ENCODE measurements around the gene LRRC45. TPM values are rescaled to one million over a fixed set of nuclear protein-coding genes. Genes with fewer than 3 reads are reported as not detected.
A peak's percentile ranks its signal among the peaks of the same experiment; 100 is the strongest.

The LRRC45 gene
- total and polyA plus RNA-seq, 9 of the 15 experiments (the other 6 are each of a cell fraction or from before 2014, with no cell fraction given): 3.5 to 21.5 (median 11.2) TPM; not detected in 2

DNA sequence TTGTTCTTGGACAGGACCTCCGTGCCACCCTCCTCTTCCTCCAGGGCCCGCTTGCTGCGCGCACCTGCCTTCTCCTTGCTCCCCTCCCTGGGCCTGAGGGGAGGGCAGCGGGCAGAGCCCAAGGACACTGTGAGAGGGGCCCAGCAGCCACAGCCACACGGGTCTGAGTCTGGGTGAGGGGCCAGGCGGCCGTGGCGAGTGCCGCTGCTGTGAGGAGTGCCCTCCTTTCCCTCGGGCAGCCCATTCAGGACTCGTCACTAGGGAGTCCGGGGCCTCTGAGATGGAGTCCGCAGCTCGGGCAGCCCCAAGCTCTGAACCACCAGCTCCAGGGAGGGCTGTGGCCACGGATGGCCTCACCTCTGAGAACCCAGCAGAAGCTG, 36.9 kb downstream of the LRRC45 start (continued):
- TF ChIP-seq ILK (tag; IDR thresholded peaks at IDR 0.05; ENCODE audit: borderline replicate concordance, low read depth): no peak
- TF ChIP-seq, protein P1, sequence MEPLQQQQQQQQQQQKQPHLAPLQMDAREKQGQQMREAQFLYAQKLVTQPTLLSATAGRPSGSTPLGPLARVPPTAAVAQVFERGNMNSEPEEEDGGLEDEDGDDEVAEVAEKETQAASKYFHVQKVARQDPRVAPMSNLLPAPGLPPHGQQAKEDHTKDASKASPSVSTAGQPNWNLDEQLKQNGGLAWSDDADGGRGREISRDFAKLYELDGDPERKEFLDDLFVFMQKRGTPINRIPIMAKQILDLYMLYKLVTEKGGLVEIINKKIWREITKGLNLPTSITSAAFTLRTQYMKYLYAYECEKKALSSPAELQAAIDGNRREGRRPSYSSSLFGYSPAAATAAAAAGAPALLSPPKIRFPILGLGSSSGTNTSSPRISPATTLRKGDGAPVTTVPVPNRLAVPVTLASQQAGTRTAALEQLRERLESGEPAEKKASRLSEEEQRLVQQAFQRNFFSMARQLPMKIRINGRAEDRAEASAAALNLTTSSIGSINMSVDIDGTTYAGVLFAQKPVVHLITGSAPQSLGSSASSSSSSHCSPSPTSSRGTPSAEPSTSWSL (CRISPR knock-in tag; IDR thresholded peaks at IDR 0.05; ENCODE audit: borderline replicate concordance): no peak
- TF ChIP-seq, protein P2, sequence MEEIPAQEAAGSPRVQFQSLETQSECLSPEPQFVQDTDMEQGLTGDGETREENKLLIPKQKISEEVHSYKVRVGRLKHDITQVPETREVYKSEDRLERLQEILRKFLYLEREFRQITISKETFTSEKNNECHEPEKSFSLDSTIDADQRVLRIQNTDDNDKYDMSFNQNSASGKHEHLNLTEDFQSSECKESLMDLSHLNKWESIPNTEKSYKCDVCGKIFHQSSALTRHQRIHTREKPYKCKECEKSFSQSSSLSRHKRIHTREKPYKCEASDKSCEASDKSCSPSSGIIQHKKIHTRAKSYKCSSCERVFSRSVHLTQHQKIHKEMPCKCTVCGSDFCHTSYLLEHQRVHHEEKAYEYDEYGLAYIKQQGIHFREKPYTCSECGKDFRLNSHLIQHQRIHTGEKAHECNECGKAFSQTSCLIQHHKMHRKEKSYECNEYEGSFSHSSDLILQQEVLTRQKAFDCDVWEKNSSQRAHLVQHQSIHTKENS (CRISPR knock-in tag; IDR thresholded peaks at IDR 0.05): no peak

DNA sequence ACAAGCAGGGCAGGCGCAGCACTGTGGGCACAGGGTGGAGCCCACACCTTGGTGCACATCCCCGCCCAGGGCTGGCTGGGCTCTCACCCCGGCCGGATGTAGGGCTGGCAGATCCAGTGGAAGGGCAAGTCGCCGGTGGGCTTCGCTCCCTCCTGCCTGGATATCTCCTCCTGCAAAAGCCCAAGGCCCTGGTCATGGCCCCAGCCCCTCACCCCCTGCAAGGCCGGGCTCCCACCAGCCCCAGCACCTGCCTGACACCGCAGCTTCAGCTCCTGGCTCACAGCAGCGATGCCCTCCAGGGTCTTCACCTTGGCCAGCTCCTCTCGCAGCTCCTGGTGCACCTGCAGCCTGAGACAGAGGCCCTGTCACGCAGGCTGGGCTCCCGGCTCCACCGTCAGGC, 37.5 kb downstream of the LRRC45 start:
- peaks cover 24% of the 10 kb centered on the region for H3K79me2 ChIP-seq (ENCODE audit: control insufficient read depth, insufficient read depth, low read length)
- in situ Hi-C loops (cut with MboI): no loop called here
- no peak overlapping the region for H3K4me2 ChIP-seq (ENCODE audit: insufficient read depth, low read length)
- BruUV-seq (replicated peaks): no TSS peak
- H3K4me3 ChIP-seq: no peak overlapping the region
- ATAC-seq (no peak), FAIRE-seq (no peak), DNase-seq (ENCODE audit: extremely low read depth in 1 of 4, low spot score in 3 of 4) (no peak)
- WGBS (ENCODE audit: insufficient coverage, low coverage, missing lambda C conversion rate): 98% methylated on average over 9 of the region's 14 CpGs
- TF ChIP-seq RBFOX2 (IDR thresholded peaks at IDR 0.05; ENCODE audit: low read depth, low read length): peak; percentile 53; the same call in 1 of the 2 replicates
- TF ChIP-seq ZNF263 (CRISPR knock-in tag; IDR thresholded peaks at IDR 0.05; ENCODE audit: borderline replicate concordance): no peak
- TF ChIP-seq, protein P3, sequence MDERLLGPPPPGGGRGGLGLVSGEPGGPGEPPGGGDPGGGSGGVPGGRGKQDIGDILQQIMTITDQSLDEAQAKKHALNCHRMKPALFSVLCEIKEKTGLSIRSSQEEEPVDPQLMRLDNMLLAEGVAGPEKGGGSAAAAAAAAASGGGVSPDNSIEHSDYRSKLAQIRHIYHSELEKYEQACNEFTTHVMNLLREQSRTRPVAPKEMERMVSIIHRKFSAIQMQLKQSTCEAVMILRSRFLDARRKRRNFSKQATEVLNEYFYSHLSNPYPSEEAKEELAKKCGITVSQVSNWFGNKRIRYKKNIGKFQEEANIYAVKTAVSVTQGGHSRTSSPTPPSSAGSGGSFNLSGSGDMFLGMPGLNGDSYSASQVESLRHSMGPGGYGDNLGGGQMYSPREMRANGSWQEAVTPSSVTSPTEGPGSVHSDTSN (CRISPR knock-in tag; IDR thresholded peaks at IDR 0.05; ENCODE audit: low read depth): no peak
- TF ChIP-seq, protein P3 (tag; conservative IDR thresholded peaks at IDR 0.05; ENCODE audit: low read depth): no peak
- peak; percentile 9 for TF ChIP-seq POLR2G (IDR thresholded peaks at IDR 0.05; ENCODE audit: low read depth, low read length)
- TF ChIP-seq FIP1L1 (IDR thresholded peaks at IDR 0.05; ENCODE audit: low read depth, low read length, poor library complexity, severe bottlenecking): peak; percentile 30
- no peak for TF ChIP-seq KDM2B (CRISPR knock-in tag; IDR thresholded peaks at IDR 0.05)
- TF ChIP-seq MXI1 (IDR thresholded peaks at IDR 0.05; ENCODE audit: low read depth, low read length): no peak
- intact Hi-C loops (cut with micrococcal nuclease): no loop called here
- H3K36me3 ChIP-seq (ENCODE audit: control insufficient read depth, insufficient read depth, low read length): peaks cover 88% of the 10 kb centered on the region; the same call in 2 of the 3 replicates
- no peaks in the 10 kb centered on the region for H3K27me3 ChIP-seq (ENCODE audit: control insufficient read depth in 2 of 2, insufficient read depth in 2 of 2, low read length in 2 of 2)
- no peak overlapping the region for H3K27ac ChIP-seq (ENCODE audit: extremely low read depth, low read depth, low read length)
- peaks cover 3 to 88% of the 10 kb centered on the region in 2 experiments; a peak in 3 of 5 replicates for H3K4me1 ChIP-seq (replicated peaks in 1 of 2; ENCODE audit: control insufficient read depth in 2 of 2, insufficient read depth in 2 of 2, low read length in 2 of 2)
- H2AFZ ChIP-seq (ENCODE audit: low read depth, low read length): no peak overlapping the region
- H3K9me3 ChIP-seq (replicated peaks; ENCODE audit: control insufficient read depth, insufficient read depth, low read depth, low read length): no peaks in the 10 kb centered on the region
- H3K9me1 ChIP-seq (ENCODE audit: control insufficient read depth, insufficient read depth, low read length): no peaks in the 10 kb centered on the region
- ChIA-PET CTCF (ENCODE audit: low intra/inter-chr PET ratio) (no interaction called here), POLR2A (interaction anchor here (0.6 to 2.5 kb wide), 7 partner anchors 10 to 127 kb away, joined by 3 to 11 read pairs (median 3); partner anchors contain the start of gene DCXR)
- peaks cover 7% of the 10 kb centered on the region for H4K20me1 ChIP-seq (replicated peaks; ENCODE audit: control insufficient read depth, insufficient read depth, low read length)
- peak overlapping the region in 1 of 2 experiments; percentile 65; a peak in 2 of 4 replicates for H3K9ac ChIP-seq (ENCODE audit: insufficient read depth in 1 of 2, low read depth in 2 of 2, low read length in 2 of 2)
